GM12878 (cell line): ENCODE data around the gene DERA. TPM values are rescaled to one million over a fixed set of nuclear protein-coding genes. Genes with fewer than 3 reads are reported as not detected.

Experiments
- ATAC-seq: fragments of 200-7000 bp; cut with Tn5 transposase; 3 replicates; pipeline ENCODE4 v1.9.1; 2020; ENCODE audit warnings: mild to moderate bottlenecking, moderate library complexity
- BruUV-seq: library from RNA; stranded (reverse); fragments of 400-500 nt; replicated peaks from 2 replicates; lab custom pipeline; 2021; lab: Mats Ljungman, UMichigan
- CTCF ChIA-PET: fragments of 300-600 bp; sonication (Branson Sonifier 250); formaldehyde crosslinking; extraction: SDS; loops from one replicate; lab custom pipeline; 2021; ENCODE audit warnings: inconsistent platforms; lab: Yijun Ruan, JAX
- POLR2A ChIA-PET: fragments of 350-600 bp; formaldehyde crosslinking; extraction: SDS; loops from one replicate; lab custom pipeline; 2021; ENCODE audit warnings: inconsistent platforms; lab: Charles Lee
- RAD21 ChIA-PET: fragments of 300-600 bp; sonication (Branson Sonifier 250); formaldehyde crosslinking; loops from one replicate; lab custom pipeline; 2023; ENCODE audit warnings: antibody characterized with exemption; ENCODE audit not compliant: unreplicated experiment; lab: Charles Lee
- SMC1A ChIA-PET: fragments of 300-600 bp; sonication (Branson Sonifier 250); formaldehyde crosslinking; loops from one replicate; lab custom pipeline; 2023; ENCODE audit not compliant: unreplicated experiment, uncharacterized antibody; lab: Charles Lee
- DNase-seq: peaks from one replicate; pipeline ENCODE4 v3.0.0-alpha.2; 2011; ENCODE audit warnings: low read depth, low spot score
- FAIRE-seq: peaks from 3 replicates; lab custom pipeline; 2011; peaks lifted over from hg19 to GRCh38; lab: Jason Lieb, UNC
- H2AFZ ChIP-seq: 2 replicates; pipeline ENCODE4 v1.6.0; 2011; ENCODE audit warnings: low read depth, low read length, control low read depth; ENCODE audit not compliant: control insufficient read depth
- H3K27ac ChIP-seq: 2 replicates; pipeline ENCODE4 v1.5.1; 2011; ENCODE audit warnings: control low read depth; ENCODE audit not compliant: control insufficient read depth, insufficient read depth
- H3K27me3 ChIP-seq, 2 experiments: replicated peaks in 1 of 2; 2 replicates each; pipeline versions ENCODE4 v1.6.0 to v1.6.1; 2011; ENCODE audit warnings: low read length in 1 of 2; ENCODE audit not compliant: control insufficient read depth in 2 of 2, insufficient read depth in 2 of 2
- H3K36me3 ChIP-seq, 2 experiments: 2 replicates each; pipeline ENCODE4 v1.5.1; 2011; ENCODE audit warnings: low read length in 1 of 2; ENCODE audit not compliant: control insufficient read depth in 2 of 2, insufficient read depth in 2 of 2
- H3K4me1 ChIP-seq: 2 replicates; pipeline ENCODE4 v1.6.1; 2011; ENCODE audit warnings: mild to moderate bottlenecking, low read length, moderate library complexity, mixed read lengths; ENCODE audit not compliant: control insufficient read depth, insufficient read depth
- H3K4me2 ChIP-seq: 2 replicates; pipeline ENCODE4 v1.6.0; 2011; ENCODE audit warnings: control low read depth; ENCODE audit not compliant: control insufficient read depth, insufficient read depth
- H3K4me3 ChIP-seq: fragments of 200-600 bp; sonication (generic); 2 replicates; pipeline ENCODE4 v1.5.1; 2016
- H3K79me2 ChIP-seq: 2 replicates; pipeline ENCODE4 v1.6.0; 2011; ENCODE audit warnings: low read length; ENCODE audit not compliant: control insufficient read depth, insufficient read depth
- H3K9ac ChIP-seq: 2 replicates; pipeline ENCODE4 v1.8.0; 2011; ENCODE audit warnings: low read length, control low read depth, mixed read lengths; ENCODE audit not compliant: control insufficient read depth, insufficient read depth
- H3K9me3 ChIP-seq: replicated peaks from 3 replicates; pipeline ENCODE4 v1.5.1; 2011; ENCODE audit warnings: mild to moderate bottlenecking, low read length; ENCODE audit not compliant: control insufficient read depth, insufficient read depth
- H4K20me1 ChIP-seq: 2 replicates; pipeline ENCODE4 v1.6.0; 2011; ENCODE audit not compliant: control insufficient read depth, insufficient read depth
- ZNF622 ChIP-seq: fragments of 450-650 bp; IDR thresholded peaks from 2 replicates; pipeline ENCODE4 v1.6.1; 2017; ENCODE audit warnings: mild to moderate bottlenecking, inconsistent platforms
- WGBS: methylation state at CpG from one replicate; pipeline ENCODE4 v1.1.6; 2016; ENCODE audit warnings: low lambda C conversion rate; ENCODE audit not compliant: insufficient replicate concordance, insufficient coverage; ENCODE audit errors: missing lambda C conversion rate; 5-methylcytosine and 5-hydroxymethylcytosine counted together
- in situ Hi-C: fragments of 300-500 bp; cut with MboI; formaldehyde crosslinking; loops from 9 replicates; pipeline ENCODE4 v1.14.3; 2018; ENCODE audit warnings: mixed read lengths
- intact Hi-C: fragments of 100-400 bp; cut with micrococcal nuclease; formaldehyde crosslinking; loops from one replicate; pipeline ENCODE4 v1.14.2; 2022; ENCODE audit not compliant: unreplicated experiment
- polyA plus RNA-seq, 11 experiments: library from polyadenylated mRNA; depleted of rRNA in 4 of 11; unstranded in 6 of 11; stranded (reverse) in 5 of 11; fragments of >200 nt; fragmentation: Nextera tagmentation in 4 of 11; fragmentation: Illumina TruSeq in 1 of 11; extraction: Ambion mirVana in 4 of 11; extraction: Trizol in 1 of 11; gene quantifications; 1 replicate in 1 of 11; 2 replicates in 10 of 11; pipeline versions ENCODE4 v1.2.1 to v1.2.3, GENCODE V29; 2011 to 2016; ENCODE audit warnings: inconsistent platforms in 2 of 11, missing spikeins in 2 of 11, low read depth in 1 of 11
- total RNA-seq, 4 experiments: library from RNA; depleted of rRNA in 3 of 4; stranded (reverse); fragments of >200 nt in 3 of 4; fragmentation: Illumina TruSeq in 1 of 4; extraction: Trizol in 1 of 4; gene quantifications; 2 replicates each; pipeline versions ENCODE4 v1.2.1 to v1.2.3, GENCODE V29; 2013 to 2021
- TF ChIP-seq, protein P1 (sequence below): fragments of 450-650 bp; IDR thresholded peaks from 2 replicates; pipeline ENCODE4 v1.6.1; 2017; ENCODE audit warnings: mild to moderate bottlenecking, moderate library complexity

The DERA gene
- total and polyA plus RNA-seq, 10 of the 15 experiments (the other 5 are each of a cell fraction or from before 2014, with no cell fraction given) = 34.9 to 97.1 (median 40.8) TPM

DNA sequence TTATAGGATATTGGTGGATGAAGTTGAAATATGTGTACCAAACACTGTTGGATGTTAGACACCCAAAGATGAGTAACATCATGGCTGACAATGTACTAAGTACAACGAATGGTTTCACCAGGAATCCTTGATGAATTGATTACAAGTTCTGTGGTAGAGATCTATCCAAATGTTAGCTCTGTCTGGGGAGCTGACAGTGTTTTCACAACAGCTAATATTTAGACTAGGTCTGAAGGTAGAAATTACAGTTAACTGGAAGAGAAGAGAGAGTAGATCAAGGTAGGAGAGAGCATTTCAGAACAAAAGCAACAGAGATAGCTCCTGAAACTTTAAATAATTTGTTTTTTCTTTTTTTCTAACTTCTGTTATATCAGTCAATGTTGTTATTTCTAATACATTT is 44.9 kb downstream of the DERA start (continued):
- TF ChIP-seq, protein P1, sequence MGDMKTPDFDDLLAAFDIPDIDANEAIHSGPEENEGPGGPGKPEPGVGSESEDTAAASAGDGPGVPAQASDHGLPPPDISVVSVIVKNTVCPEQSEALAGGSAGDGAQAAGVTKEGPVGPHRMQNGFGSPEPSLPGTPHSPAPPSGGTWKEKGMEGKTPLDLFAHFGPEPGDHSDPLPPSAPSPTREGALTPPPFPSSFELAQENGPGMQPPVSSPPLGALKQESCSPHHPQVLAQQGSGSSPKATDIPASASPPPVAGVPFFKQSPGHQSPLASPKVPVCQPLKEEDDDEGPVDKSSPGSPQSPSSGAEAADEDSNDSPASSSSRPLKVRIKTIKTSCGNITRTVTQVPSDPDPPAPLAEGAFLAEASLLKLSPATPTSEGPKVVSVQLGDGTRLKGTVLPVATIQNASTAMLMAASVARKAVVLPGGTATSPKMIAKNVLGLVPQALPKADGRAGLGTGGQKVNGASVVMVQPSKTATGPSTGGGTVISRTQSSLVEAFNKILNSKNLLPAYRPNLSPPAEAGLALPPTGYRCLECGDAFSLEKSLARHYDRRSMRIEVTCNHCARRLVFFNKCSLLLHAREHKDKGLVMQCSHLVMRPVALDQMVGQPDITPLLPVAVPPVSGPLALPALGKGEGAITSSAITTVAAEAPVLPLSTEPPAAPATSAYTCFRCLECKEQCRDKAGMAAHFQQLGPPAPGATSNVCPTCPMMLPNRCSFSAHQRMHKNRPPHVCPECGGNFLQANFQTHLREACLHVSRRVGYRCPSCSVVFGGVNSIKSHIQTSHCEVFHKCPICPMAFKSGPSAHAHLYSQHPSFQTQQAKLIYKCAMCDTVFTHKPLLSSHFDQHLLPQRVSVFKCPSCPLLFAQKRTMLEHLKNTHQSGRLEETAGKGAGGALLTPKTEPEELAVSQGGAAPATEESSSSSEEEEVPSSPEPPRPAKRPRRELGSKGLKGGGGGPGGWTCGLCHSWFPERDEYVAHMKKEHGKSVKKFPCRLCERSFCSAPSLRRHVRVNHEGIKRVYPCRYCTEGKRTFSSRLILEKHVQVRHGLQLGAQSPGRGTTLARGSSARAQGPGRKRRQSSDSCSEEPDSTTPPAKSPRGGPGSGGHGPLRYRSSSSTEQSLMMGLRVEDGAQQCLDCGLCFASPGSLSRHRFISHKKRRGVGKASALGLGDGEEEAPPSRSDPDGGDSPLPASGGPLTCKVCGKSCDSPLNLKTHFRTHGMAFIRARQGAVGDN = no peak

- intact Hi-C loops = no loop called here
Measured at GRCh38 chr12:15956413-15957185, 45.5 kb downstream of the DERA start.

More at GRCh38 chr12:15956413-15957185, 45.5 kb downstream of the DERA start:
- SMC1A ChIA-PET = no interaction called here
- Histone ChIP-seq H2AFZ (no peak overlapping the region), H3K36me3 (no peaks in the 10 kb centered on the region; a peak in 2 of 4 replicates), H3K4me1 (no peaks in the 10 kb centered on the region), H3K4me3 (no peak overlapping the region), H3K79me2 (no peaks in the 10 kb centered on the region), H3K27ac (no peak overlapping the region), H4K20me1 (no peaks in the 10 kb centered on the region), H3K9me3 (no peaks in the 10 kb centered on the region), H3K27me3 (no peaks in the 10 kb centered on the region), H3K9ac (no peak overlapping the region), H3K4me2 (no peak overlapping the region)
- CTCF ChIA-PET = no interaction called here
- DNase-seq (no peak), ATAC-seq (peak; percentile 19; the same call in 1 of the 3 replicates), FAIRE-seq (no peak)
- 95% methylated on average over 9 of the region's 9 CpGs for WGBS
- TF ChIP-seq ZNF622 = no peak
- POLR2A ChIA-PET = no interaction called here
- in situ Hi-C loops = no loop called here
- BruUV-seq = no TSS peak
- RAD21 ChIA-PET = no interaction called here
